Mucosa of descending colon (tissue), 3 donors: Measurements from ENCODE around the gene MIOX. TPM values are rescaled to one million over a fixed set of nuclear protein-coding genes. Genes with fewer than 3 reads are reported as not detected.

Source experiments
- ATAC-seq: fragments of 200-7000 bp; cut with Tn5 transposase; one replicate; pipeline ENCODE4 v1.9.1; 2020; ENCODE audit warnings: mild to moderate bottlenecking, moderate library complexity
- DNase-seq, 3 donors: peaks; one replicate each; pipeline ENCODE4 v3.0.0-alpha.2; 2020
- H3K36me3 ChIP-seq: fragments of 200-600 bp; one replicate; pipeline ENCODE4 v1.8.0; 2021; ENCODE audit warnings: low read depth, mild to moderate bottlenecking
- H3K4me1 ChIP-seq: fragments of 200-600 bp; one replicate; pipeline ENCODE4 v1.8.0; 2021; ENCODE audit warnings: low read depth, mild to moderate bottlenecking
- H3K4me3 ChIP-seq: fragments of 200-600 bp; one replicate; pipeline ENCODE4 v1.8.0; 2021; ENCODE audit warnings: mild to moderate bottlenecking
- H3K9me3 ChIP-seq: fragments of 200-600 bp; one replicate; pipeline ENCODE4 v1.8.0; 2021; ENCODE audit warnings: mild to moderate bottlenecking
- CTCF ChIP-seq: fragments of 200-600 bp; IDR thresholded peaks from one replicate; pipeline ENCODE4 v1.8.0; 2022; ENCODE audit warnings: antibody characterized with exemption, mild to moderate bottlenecking
- intact Hi-C, 2 donors: fragments of 100-400 bp; cut with DNase I in 1 of 2; cut with micrococcal nuclease in 1 of 2; formaldehyde crosslinking; loops; one replicate each; pipeline versions ENCODE4 v1.11.0 to v1.11.1; 2022; cut with DNase I, micrococcal nuclease
- total RNA-seq, 3 donors: library from RNA; stranded (reverse); fragmentation: NEBNext Ultra II Directional in 2 of 3; extraction: Animal tissue kit (Norgen Biotek cat#: 25700) in 2 of 3; gene quantifications; one replicate each; pipeline versions ENCODE4 v1.2.1 to v1.2.4, GENCODE V29; 2021 to 2023
- donor health status: DM: no; HTN: no; CAD: no; lungs with moderate emphysema.
- donor health status: DM: no; HTN: no; CAD: no.
- donor health status: DM: no; HTN: yes; CAD: no.

The MIOX gene
- total RNA-seq, 3 donors from 2014 or later: not detected

GRCh38 chr22:50459016-50459415 is 27.6 kb upstream of the MIOX start:
- H3K9me3 ChIP-seq: no peaks in the 10 kb centered on the region
- no peak for TF ChIP-seq CTCF
- H3K4me1 ChIP-seq: peaks cover 4% of the 10 kb centered on the region
- DNase-seq: no peak
- H3K4me3 ChIP-seq: no peak overlapping the region
- H3K36me3 ChIP-seq: peaks cover 17% of the 10 kb centered on the region
- intact Hi-C loops: no loop called here
- ATAC-seq: no peak

GRCh38 chr22:50459496-50460140 is 27.0 kb upstream of the MIOX start:
- Histone ChIP-seq H3K9me3 (no peaks in the 10 kb centered on the region), H3K4me3 (no peak overlapping the region), H3K4me1 (peaks cover 4% of the 10 kb centered on the region), H3K36me3 (peaks cover 22% of the 10 kb centered on the region)
- no peak for TF ChIP-seq CTCF
- intact Hi-C loops: no loop called here
- DNase-seq (no peak), ATAC-seq (peak; percentile 11)

GRCh38 chr22:50460938-50461337 is 25.7 kb upstream of the MIOX start:
- intact Hi-C loops: no loop called here
- Histone ChIP-seq H3K4me1 (peaks cover 4% of the 10 kb centered on the region), H3K9me3 (no peaks in the 10 kb centered on the region), H3K36me3 (peaks cover 21% of the 10 kb centered on the region), H3K4me3 (no peak overlapping the region)
- TF ChIP-seq CTCF: no peak
- DNase-seq (peak in 2 of 3 donors; percentile 47 to 60), ATAC-seq (peak; percentile 59)

GRCh38 chr22:50461536-50461935 is 25.1 kb upstream of the MIOX start:
- ATAC-seq: no peak
- intact Hi-C loops: no loop called here

GRCh38 chr22:50461979-50462540 is 24.6 kb upstream of the MIOX start:
- H3K9me3 ChIP-seq: no peaks in the 10 kb centered on the region
- no peak overlapping the region for H3K4me3 ChIP-seq
- intact Hi-C loops: no loop called here
- peaks cover 27% of the 10 kb centered on the region for H3K36me3 ChIP-seq
- no peak for ATAC-seq
- peaks cover 4% of the 10 kb centered on the region for H3K4me1 ChIP-seq
- DNase-seq: no peak
- TF ChIP-seq CTCF: no peak

More at GRCh38 chr22:50461536-50461935, 25.1 kb upstream of the MIOX start:
- Histone ChIP-seq H3K4me3 (no peak overlapping the region), H3K9me3 (no peaks in the 10 kb centered on the region), H3K36me3 (peaks cover 22% of the 10 kb centered on the region), H3K4me1 (peaks cover 4% of the 10 kb centered on the region)
- no peak for DNase-seq
- no peak for TF ChIP-seq CTCF
